ENCODE data around the gene SPATA2L.
"Not testable (repeated sequence)": the region's sequence is repeated elsewhere in the genome, so short reads cannot be mapped to it uniquely, and the experiment has no call there.

The SPATA2L gene

DNA sequence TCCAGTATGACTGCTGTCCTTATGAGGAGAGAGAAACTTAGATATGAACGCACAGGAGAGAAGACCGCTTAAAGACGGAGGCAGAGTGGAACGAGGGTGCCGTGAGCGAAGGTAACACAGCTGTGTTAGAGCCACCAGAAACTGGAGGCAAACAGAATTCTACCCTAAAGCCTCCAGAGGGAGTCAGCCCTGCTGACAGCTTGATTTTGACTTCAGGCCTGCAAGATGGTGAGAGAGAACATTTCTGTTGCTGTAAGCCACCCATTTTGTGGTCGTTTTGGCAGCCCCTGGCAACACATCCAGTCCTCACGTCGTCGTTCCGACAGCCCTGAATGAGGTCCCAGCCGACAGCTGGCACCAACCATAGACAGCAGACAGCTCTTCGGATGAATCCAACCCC lies 2.8 kb upstream of the SPATA2L start:
- no peak for TF ChIP-seq GABPA (IDR thresholded peaks at IDR 0.05; ENCODE audit: low read depth)
- TF ChIP-seq, protein P1, sequence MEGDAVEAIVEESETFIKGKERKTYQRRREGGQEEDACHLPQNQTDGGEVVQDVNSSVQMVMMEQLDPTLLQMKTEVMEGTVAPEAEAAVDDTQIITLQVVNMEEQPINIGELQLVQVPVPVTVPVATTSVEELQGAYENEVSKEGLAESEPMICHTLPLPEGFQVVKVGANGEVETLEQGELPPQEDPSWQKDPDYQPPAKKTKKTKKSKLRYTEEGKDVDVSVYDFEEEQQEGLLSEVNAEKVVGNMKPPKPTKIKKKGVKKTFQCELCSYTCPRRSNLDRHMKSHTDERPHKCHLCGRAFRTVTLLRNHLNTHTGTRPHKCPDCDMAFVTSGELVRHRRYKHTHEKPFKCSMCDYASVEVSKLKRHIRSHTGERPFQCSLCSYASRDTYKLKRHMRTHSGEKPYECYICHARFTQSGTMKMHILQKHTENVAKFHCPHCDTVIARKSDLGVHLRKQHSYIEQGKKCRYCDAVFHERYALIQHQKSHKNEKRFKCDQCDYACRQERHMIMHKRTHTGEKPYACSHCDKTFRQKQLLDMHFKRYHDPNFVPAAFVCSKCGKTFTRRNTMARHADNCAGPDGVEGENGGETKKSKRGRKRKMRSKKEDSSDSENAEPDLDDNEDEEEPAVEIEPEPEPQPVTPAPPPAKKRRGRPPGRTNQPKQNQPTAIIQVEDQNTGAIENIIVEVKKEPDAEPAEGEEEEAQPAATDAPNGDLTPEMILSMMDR (IDR thresholded peaks at IDR 0.05; ENCODE audit: insufficient read depth, low read length) = no peak
- no peak for TF ChIP-seq POLR2AphosphoS5 (IDR thresholded peaks at IDR 0.05; ENCODE audit: low read depth)
- no peak for TF ChIP-seq SPI1 (IDR thresholded peaks at IDR 0.05; ENCODE audit: borderline replicate concordance, low read depth)
- TF ChIP-seq, protein P2, sequence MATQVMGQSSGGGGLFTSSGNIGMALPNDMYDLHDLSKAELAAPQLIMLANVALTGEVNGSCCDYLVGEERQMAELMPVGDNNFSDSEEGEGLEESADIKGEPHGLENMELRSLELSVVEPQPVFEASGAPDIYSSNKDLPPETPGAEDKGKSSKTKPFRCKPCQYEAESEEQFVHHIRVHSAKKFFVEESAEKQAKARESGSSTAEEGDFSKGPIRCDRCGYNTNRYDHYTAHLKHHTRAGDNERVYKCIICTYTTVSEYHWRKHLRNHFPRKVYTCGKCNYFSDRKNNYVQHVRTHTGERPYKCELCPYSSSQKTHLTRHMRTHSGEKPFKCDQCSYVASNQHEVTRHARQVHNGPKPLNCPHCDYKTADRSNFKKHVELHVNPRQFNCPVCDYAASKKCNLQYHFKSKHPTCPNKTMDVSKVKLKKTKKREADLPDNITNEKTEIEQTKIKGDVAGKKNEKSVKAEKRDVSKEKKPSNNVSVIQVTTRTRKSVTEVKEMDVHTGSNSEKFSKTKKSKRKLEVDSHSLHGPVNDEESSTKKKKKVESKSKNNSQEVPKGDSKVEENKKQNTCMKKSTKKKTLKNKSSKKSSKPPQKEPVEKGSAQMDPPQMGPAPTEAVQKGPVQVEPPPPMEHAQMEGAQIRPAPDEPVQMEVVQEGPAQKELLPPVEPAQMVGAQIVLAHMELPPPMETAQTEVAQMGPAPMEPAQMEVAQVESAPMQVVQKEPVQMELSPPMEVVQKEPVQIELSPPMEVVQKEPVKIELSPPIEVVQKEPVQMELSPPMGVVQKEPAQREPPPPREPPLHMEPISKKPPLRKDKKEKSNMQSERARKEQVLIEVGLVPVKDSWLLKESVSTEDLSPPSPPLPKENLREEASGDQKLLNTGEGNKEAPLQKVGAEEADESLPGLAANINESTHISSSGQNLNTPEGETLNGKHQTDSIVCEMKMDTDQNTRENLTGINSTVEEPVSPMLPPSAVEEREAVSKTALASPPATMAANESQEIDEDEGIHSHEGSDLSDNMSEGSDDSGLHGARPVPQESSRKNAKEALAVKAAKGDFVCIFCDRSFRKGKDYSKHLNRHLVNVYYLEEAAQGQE (IDR thresholded peaks at IDR 0.05; ENCODE audit: insufficient replicate concordance, low read depth) = no peak
- H3K4me3 ChIP-seq (replicated peaks; ENCODE audit: insufficient read depth, low read length) = no peak overlapping the region
- no peak for DNase-seq (ENCODE audit: low read depth in 1 of 2, low spot score in 1 of 2)
- no peak overlapping the region for H3K27ac ChIP-seq (replicated peaks)
- H3K27me3 ChIP-seq (ENCODE audit: insufficient read depth, poor library complexity, severe bottlenecking) = no peaks in the 10 kb centered on the region

DNA sequence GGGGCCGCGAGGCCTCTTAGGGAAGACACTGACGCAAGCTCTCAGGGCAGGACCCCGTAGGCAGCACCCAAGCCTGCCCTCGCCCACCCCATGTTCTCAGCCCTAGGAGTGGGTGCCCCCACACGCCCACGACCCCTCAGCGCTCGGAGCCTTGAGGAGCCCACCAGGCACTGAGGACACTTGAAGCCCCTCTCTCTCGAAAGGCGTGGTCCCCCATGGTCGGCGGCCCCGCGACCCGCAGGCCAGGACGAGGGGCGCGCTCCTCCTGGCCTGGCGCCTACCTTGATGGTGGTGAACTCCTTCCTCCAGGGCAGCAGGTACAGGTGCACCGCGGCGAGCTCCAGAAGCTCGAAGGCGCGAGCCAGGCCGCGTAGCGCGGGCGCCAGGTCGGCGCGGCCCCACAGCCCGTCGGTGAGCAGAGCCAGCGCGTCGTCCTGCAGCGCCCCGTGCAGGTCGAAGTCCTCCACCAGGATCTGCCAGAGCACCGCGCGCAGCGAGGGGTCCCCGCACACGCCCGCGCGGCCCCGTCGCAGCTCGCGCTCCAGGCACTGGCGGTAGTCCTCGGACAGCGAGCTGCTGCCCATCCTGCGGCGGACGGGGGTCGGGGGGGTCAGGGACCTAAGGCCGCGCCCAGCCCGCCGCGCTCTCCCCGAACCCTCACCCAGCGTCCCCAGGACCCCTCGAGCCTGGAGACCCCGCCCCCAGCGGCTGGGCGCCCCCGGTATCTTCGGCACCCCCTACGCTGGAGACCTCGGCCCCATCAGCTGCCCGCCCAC lies 668 bp downstream of the SPATA2L start:
- H3K4me3 ChIP-seq (replicated peaks; ENCODE audit: insufficient read depth, low read length) = peak overlapping the region; percentile 55
- no peaks in the 10 kb centered on the region for H3K27me3 ChIP-seq (ENCODE audit: insufficient read depth, poor library complexity, severe bottlenecking)
- TF ChIP-seq GABPA (IDR thresholded peaks at IDR 0.05; ENCODE audit: low read depth) = no peak
- TF ChIP-seq, protein P1 (IDR thresholded peaks at IDR 0.05; ENCODE audit: insufficient read depth, low read length) = no peak
- no peak for TF ChIP-seq POLR2AphosphoS5 (IDR thresholded peaks at IDR 0.05; ENCODE audit: low read depth)
- TF ChIP-seq SPI1 (IDR thresholded peaks at IDR 0.05; ENCODE audit: borderline replicate concordance, low read depth) = no peak
- TF ChIP-seq, protein P2 (IDR thresholded peaks at IDR 0.05; ENCODE audit: insufficient replicate concordance, low read depth) = no peak
- H3K27ac ChIP-seq (replicated peaks) = no peak overlapping the region; the same call in 1 of the 2 replicates
- peak in 1 of 2 experiments; percentile 14 for DNase-seq (ENCODE audit: low read depth in 1 of 2, low spot score in 1 of 2)

DNA sequence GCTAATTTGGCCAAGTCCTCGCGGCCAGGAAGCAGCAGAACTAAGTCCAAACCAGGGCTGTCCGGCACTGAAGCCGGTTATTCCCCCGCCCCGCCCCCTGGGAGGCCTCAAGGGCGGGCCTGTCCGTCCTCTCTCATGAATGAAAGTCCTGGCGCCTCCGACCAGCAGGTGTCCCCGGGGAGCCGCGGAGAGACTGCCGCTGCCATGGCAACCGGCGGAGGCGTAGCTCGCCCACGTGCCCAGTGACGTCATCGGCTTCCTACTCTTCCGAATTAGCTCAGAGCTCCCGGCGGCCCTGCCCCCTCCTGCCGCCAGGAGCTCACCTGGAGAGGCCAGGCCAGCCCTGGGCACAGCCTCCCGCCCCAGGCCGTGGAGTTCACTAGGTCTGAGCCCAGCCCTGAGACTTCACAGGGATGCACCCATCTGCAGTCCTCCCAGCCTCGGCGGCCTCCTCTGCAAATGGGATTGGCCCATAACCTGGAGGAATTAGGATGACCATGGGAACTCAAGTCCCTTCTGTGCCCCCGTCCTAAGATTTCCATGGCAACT lies 1.3 kb downstream of the SPATA2L start:
- TF ChIP-seq, protein P1 (IDR thresholded peaks at IDR 0.05; ENCODE audit: insufficient read depth, low read length) = peak; percentile 2
- TF ChIP-seq GABPA (IDR thresholded peaks at IDR 0.05; ENCODE audit: low read depth) = no peak
- TF ChIP-seq, protein P2 (IDR thresholded peaks at IDR 0.05; ENCODE audit: insufficient replicate concordance, low read depth) = no peak
- no peak for TF ChIP-seq SPI1 (IDR thresholded peaks at IDR 0.05; ENCODE audit: borderline replicate concordance, low read depth)
- TF ChIP-seq POLR2AphosphoS5 (IDR thresholded peaks at IDR 0.05; ENCODE audit: low read depth) = no peak
- peak; percentile 85 to 92 for DNase-seq (ENCODE audit: low read depth in 1 of 2, low spot score in 1 of 2)
- Histone ChIP-seq H3K27ac (replicated peaks) (no peak overlapping the region), H3K27me3 (ENCODE audit: insufficient read depth, poor library complexity, severe bottlenecking) (no peaks in the 10 kb centered on the region), H3K4me3 (replicated peaks; ENCODE audit: insufficient read depth, low read length) (peak overlapping the region; percentile 55; the same call in 1 of the 2 replicates)

DNA sequence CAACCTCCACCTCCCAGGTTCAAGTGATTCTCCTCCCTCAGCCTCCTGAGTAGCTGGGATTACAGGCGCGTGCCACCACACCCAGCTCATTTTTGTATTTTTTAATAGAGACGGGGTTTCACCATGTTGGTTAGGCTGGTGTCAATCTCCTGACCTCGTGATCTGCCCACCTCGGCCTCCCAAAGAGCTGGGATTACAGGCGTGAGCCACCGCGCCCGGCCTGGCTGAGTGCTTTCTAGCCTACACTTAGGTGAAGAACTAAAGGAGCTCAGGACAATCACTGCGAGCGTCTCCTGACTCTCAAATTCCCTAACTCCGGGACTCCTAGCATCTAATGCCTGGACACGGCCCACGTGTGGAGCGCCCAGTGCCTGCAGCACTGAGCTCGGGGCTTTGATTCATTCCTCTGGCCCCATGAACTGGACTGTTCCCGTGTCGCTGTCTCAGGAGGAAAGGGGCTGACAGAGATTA lies 1.8 kb downstream of the SPATA2L start:
- H3K27ac ChIP-seq (replicated peaks); DNase-seq (ENCODE audit: low read depth in 1 of 2, low spot score in 1 of 2); H3K4me3 ChIP-seq (replicated peaks; ENCODE audit: insufficient read depth, low read length); H3K27me3 ChIP-seq (ENCODE audit: insufficient read depth, poor library complexity, severe bottlenecking): not testable (repeated sequence)

DNA sequence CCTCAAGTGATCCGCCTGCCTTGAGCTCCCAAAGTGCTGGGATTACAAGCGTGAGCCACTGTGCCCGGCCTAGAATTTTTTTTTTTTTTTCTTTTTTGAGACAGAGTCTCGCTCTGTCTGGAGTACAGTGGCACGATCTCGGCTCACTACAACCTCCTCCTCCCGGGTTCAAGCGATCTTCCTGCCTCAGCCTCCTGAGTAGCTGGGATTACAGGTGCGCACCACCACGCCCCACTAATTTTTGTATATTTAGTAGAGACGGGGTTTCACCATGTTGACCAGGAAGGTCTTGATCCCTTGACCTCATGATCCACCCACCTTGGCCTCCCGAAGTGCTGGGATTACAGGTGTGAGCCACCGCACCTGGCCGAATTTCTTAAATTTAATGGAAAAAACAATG lies 2.8 kb downstream of the SPATA2L start:
- not testable (repeated sequence) for DNase-seq (ENCODE audit: low read depth in 1 of 2, low spot score in 1 of 2); H3K27me3 ChIP-seq (ENCODE audit: insufficient read depth, poor library complexity, severe bottlenecking); H3K4me3 ChIP-seq (replicated peaks; ENCODE audit: insufficient read depth, low read length); H3K27ac ChIP-seq (replicated peaks)

All from HL-60 (cell line).